ENCODE data around the gene CCR2. TPM values are rescaled to one million over a fixed set of nuclear protein-coding genes. Genes with fewer than 3 reads are reported as not detected.
A peak's percentile ranks its signal among the peaks of the same experiment; 100 is the strongest.

CCR2 gene
- total RNA-seq, 3 donors from 2014 or later: 1.3 to 2.2 (median 2.0) TPM

- Histone ChIP-seq H3K27ac (no peak overlapping the region), H3K27me3 (no peaks in the 10 kb centered on the region)
- no peak for DNase-seq (ENCODE audit: low spot score in 2 of 2)
These were observed 14.7 kb downstream of the CCR2 start for GRCh38 chr3:46368569-46368968.

GRCh38 chr3:46369151-46369550, 15.2 kb downstream of the CCR2 start:
- Histone ChIP-seq H3K9me3 (no peaks in the 10 kb centered on the region), H3K27ac (no peak overlapping the region), H3K4me3 (no peak overlapping the region), H3K27me3 (no peaks in the 10 kb centered on the region), H3K36me3 (no peaks in the 10 kb centered on the region), H3K4me1 (no peaks in the 10 kb centered on the region)
- DNase-seq (ENCODE audit: low spot score in 2 of 2): no peak
- TF ChIP-seq POLR2AphosphoS5 (IDR thresholded peaks at IDR 0.05) (no peak), POLR2A (IDR thresholded peaks at IDR 0.05) (no peak)
- TF ChIP-seq, protein P1, sequence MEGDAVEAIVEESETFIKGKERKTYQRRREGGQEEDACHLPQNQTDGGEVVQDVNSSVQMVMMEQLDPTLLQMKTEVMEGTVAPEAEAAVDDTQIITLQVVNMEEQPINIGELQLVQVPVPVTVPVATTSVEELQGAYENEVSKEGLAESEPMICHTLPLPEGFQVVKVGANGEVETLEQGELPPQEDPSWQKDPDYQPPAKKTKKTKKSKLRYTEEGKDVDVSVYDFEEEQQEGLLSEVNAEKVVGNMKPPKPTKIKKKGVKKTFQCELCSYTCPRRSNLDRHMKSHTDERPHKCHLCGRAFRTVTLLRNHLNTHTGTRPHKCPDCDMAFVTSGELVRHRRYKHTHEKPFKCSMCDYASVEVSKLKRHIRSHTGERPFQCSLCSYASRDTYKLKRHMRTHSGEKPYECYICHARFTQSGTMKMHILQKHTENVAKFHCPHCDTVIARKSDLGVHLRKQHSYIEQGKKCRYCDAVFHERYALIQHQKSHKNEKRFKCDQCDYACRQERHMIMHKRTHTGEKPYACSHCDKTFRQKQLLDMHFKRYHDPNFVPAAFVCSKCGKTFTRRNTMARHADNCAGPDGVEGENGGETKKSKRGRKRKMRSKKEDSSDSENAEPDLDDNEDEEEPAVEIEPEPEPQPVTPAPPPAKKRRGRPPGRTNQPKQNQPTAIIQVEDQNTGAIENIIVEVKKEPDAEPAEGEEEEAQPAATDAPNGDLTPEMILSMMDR (IDR thresholded peaks at IDR 0.05): no peak
- intact Hi-C loops (cut with DNase I; ENCODE audit: low total_unique reads): no loop called here

More at GRCh38 chr3:46368569-46368968, 14.7 kb downstream of the CCR2 start:
- intact Hi-C loops (cut with DNase I; ENCODE audit: low total_unique reads): no loop called here
- TF ChIP-seq, protein P1 (IDR thresholded peaks at IDR 0.05): no peak
- TF ChIP-seq POLR2A (IDR thresholded peaks at IDR 0.05): no peak
- no peak for TF ChIP-seq POLR2AphosphoS5 (IDR thresholded peaks at IDR 0.05)
- Histone ChIP-seq H3K36me3 (no peaks in the 10 kb centered on the region), H3K4me1 (no peaks in the 10 kb centered on the region), H3K4me3 (no peak overlapping the region), H3K9me3 (no peaks in the 10 kb centered on the region)

DNA sequence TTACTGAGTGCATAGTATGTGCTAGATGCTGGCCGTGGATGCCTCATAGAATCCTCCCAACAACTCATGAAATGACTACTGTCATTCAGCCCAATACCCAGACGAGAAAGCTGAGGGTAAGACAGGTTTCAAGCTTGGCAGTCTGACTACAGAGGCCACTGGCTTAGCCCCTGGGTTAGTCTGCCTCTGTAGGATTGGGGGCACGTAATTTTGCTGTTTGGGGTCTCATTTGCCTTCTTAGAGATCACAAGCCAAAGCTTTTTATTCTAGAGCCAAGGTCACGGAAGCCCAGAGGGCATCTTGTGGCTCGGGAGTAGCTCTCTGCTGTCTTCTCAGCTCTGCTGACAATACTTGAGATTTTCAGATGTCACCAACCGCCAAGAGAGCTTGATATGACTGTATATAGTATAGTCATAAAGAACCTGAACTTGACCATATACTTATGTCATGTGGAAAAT, 15.8 kb downstream of the CCR2 start:
- Histone ChIP-seq H3K9me3 (no peaks in the 10 kb centered on the region), H3K27me3 (peaks cover 0 to 2% of the 10 kb centered on the region in 2 donors), H3K36me3 (no peaks in the 10 kb centered on the region), H3K27ac (peak overlapping the region in 1 of 2 donors; percentile 21), H3K4me3 (no peak overlapping the region), H3K4me1 (no peaks in the 10 kb centered on the region)
- TF ChIP-seq POLR2A (IDR thresholded peaks at IDR 0.05) (no peak), POLR2AphosphoS5 (IDR thresholded peaks at IDR 0.05) (no peak)
- TF ChIP-seq, protein P1 (IDR thresholded peaks at IDR 0.05): no peak
- DNase-seq (ENCODE audit: low spot score in 2 of 2): no peak
- intact Hi-C loops (cut with DNase I; ENCODE audit: low total_unique reads): no loop called here

- intact Hi-C loops (cut with DNase I; ENCODE audit: low total_unique reads): no loop called here
- H3K27ac ChIP-seq: no peak within 1 kb of the TSS
- H3K9me3 ChIP-seq: no peaks in the 10 kb centered on the region
- TF ChIP-seq POLR2AphosphoS5 (IDR thresholded peaks at IDR 0.05) (no peak), POLR2A (IDR thresholded peaks at IDR 0.05) (no peak)
- TF ChIP-seq, protein P1 (IDR thresholded peaks at IDR 0.05): no peak
- H3K27me3 ChIP-seq: peaks cover 0 to 3% of the 10 kb centered on the region in 2 donors
- H3K4me3 ChIP-seq: no peak within 1 kb of the TSS
- no peaks in the 10 kb centered on the region for H3K36me3 ChIP-seq
- no peaks in the 10 kb centered on the region for H3K4me1 ChIP-seq
- DNase-seq (ENCODE audit: low spot score in 2 of 2): no peak
These were observed 17.1 kb downstream of the CCR2 start, which contains the start of gene CCR5 for GRCh38 chr3:46370839-46371518. Gene CCR5 (plus strand): TSS chr3:46370946. CDS start chr3:46372903, 1,957 bp downstream.

- TF ChIP-seq, protein P1 (IDR thresholded peaks at IDR 0.05): no peak
- TF ChIP-seq POLR2AphosphoS5 (IDR thresholded peaks at IDR 0.05): no peak
- TF ChIP-seq POLR2A (IDR thresholded peaks at IDR 0.05): no peak
- no peaks in the 10 kb centered on the region for H3K36me3 ChIP-seq
- no peaks in the 10 kb centered on the region for H3K4me1 ChIP-seq
- intact Hi-C loops (cut with DNase I; ENCODE audit: low total_unique reads): no loop called here
- peak overlapping the region in 1 of 3 donors; percentile 1 for H3K4me3 ChIP-seq
- no peak overlapping the region for H3K27ac ChIP-seq
- H3K9me3 ChIP-seq: no peaks in the 10 kb centered on the region
- peaks cover 0 to 3% of the 10 kb centered on the region in 2 donors for H3K27me3 ChIP-seq
- no peak for DNase-seq (ENCODE audit: low spot score in 2 of 2)
These were observed 17.8 kb downstream of the CCR2 start for GRCh38 chr3:46371519-46372340.
